ENCODE data around the gene DUSP18.

GRCh38 chr22:30705710-30706651 is 38.3 kb upstream of the DUSP18 start:
- no peak for TF ChIP-seq CTCF (IDR thresholded peaks at IDR 0.05)
- TF ChIP-seq POLR2A (IDR thresholded peaks at IDR 0.05) = no peak
- TF ChIP-seq EP300 (IDR thresholded peaks at IDR 0.05) = no peak

All from ovary (tissue), 3 donors.